Esophagus (tissue), 2 donors: ENCODE data around the gene ZNF576. TPM values are rescaled to one million over a fixed set of nuclear protein-coding genes. Genes with fewer than 3 reads are reported as not detected.
"Not testable (repeated sequence)": the region's sequence is repeated elsewhere in the genome, so short reads cannot be mapped to it uniquely, and the experiment has no call there.

Experiments used
- H3K27ac ChIP-seq, 2 donors: one replicate each; pipeline ENCODE4 v1.5.1; 2013; ENCODE audit warnings: low read depth in 2 of 2, mild to moderate bottlenecking in 2 of 2, inconsistent platforms in 1 of 2, low read length in 1 of 2, moderate library complexity in 1 of 2
- H3K27me3 ChIP-seq, 2 donors: one replicate each; pipeline ENCODE4 v1.6.1; 2013; ENCODE audit warnings: low read length in 2 of 2, control low read depth in 1 of 2, mild to moderate bottlenecking in 1 of 2; ENCODE audit not compliant: insufficient read depth in 2 of 2, control insufficient read depth in 1 of 2
- H3K36me3 ChIP-seq, 2 donors: one replicate each; pipeline ENCODE4 v1.6.1; 2013; ENCODE audit warnings: low read length in 1 of 2; ENCODE audit not compliant: control insufficient read depth in 2 of 2, insufficient read depth in 2 of 2
- H3K4me1 ChIP-seq, 2 donors: one replicate each; pipeline ENCODE4 v1.6.1; 2013; ENCODE audit warnings: low read length in 1 of 2; ENCODE audit not compliant: control insufficient read depth in 2 of 2, insufficient read depth in 2 of 2
- H3K4me3 ChIP-seq, 2 donors: one replicate each; pipeline ENCODE4 v1.5.1; 2013; ENCODE audit warnings: low read length in 2 of 2, mild to moderate bottlenecking in 2 of 2, low read depth in 1 of 2, moderate library complexity in 1 of 2
- H3K9me3 ChIP-seq, 2 donors: one replicate each; pipeline ENCODE4 v1.6.1; 2013; ENCODE audit warnings: mild to moderate bottlenecking in 2 of 2, low read depth in 1 of 2, low read length in 1 of 2, moderate library complexity in 1 of 2; ENCODE audit not compliant: control insufficient read depth in 2 of 2, insufficient read depth in 1 of 2
- WGBS, 2 donors: extraction: QIAGEN DNeasy Blood & Tissue Kit; methylation state at CpG; one replicate each; pipeline ENCODE4 v1.1.7; 2013; 5-methylcytosine and 5-hydroxymethylcytosine counted together
- polyA plus RNA-seq, 2 donors: library from polyadenylated mRNA; stranded (reverse); fragments of 200-250 nt; gene quantifications; one replicate each; pipeline ENCODE4 v1.2.3, GENCODE V29; 2013
- donor health status: healthy with polysubstance abuse.
- donor health status: Bipolar disorder and iron deficiency.

The ZNF576 gene
- 10 to 100 TPM in 1 of 2 donors, 1 to 10 TPM in 1; 6.8 to 13.0 TPM for polyA plus RNA-seq

GRCh38 chr19:43595999-43596841, at the start of gene ZNF576, which contains the start of gene IRGQ:
TSS of gene ZNF576 (plus strand) at chr19:43596595. CDS start at chr19:43597109, 514 bp downstream.
TSS of gene IRGQ (minus strand) at chr19:43596134. CDS start at chr19:43595338, 796 bp downstream.
- H3K9me3 ChIP-seq = no peaks in the 10 kb centered on the region
- peaks cover 6 to 25% of the 10 kb centered on the region in 2 donors for H3K36me3 ChIP-seq
- H3K27me3 ChIP-seq = no peaks in the 10 kb centered on the region
- H3K4me3 ChIP-seq = peak within 1 kb of the TSS; percentile 57 to 59
- H3K27ac ChIP-seq = peak within 1 kb of the TSS; percentile 90 to 98
- peaks cover 7 to 8% of the 10 kb centered on the region in 2 donors for H3K4me1 ChIP-seq
- 0 to 1% methylated on average over 60 of the region's 60 CpGs for WGBS, 2 donors

GRCh38 chr19:43547926-43548325, 48.5 kb upstream of the ZNF576 start:
- H3K27ac ChIP-seq, H3K4me1 ChIP-seq, H3K4me3 ChIP-seq, H3K27me3 ChIP-seq, H3K9me3 ChIP-seq: not testable (repeated sequence)
- peaks cover 1 to 42% of the 10 kb centered on the region in 2 donors for H3K36me3 ChIP-seq
- WGBS, 2 donors = 84 to 87% methylated on average over 7 to 20 of the region's 24 CpGs

DNA sequence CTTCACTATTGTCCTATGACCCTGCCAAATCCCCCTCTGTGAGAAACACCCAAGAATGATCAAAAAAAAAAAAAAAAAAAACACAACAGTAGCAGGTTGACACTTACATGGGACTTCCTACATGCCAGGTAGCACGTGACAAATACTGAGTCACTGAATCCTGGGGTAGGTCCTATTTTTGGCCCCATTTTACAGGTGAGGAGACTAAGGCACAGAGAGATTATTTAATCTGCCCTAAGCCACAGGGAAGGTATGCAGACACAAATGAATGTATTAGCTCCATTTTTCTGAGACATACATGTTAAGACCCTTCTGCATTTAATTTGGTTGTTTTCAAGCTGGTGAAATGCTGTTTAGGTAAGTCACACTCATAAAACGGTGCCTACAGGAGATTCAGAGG, 47.7 kb upstream of the ZNF576 start:
- peaks cover 0 to 34% of the 10 kb centered on the region in 2 donors for H3K36me3 ChIP-seq
- 72 to 79% methylated on average over 2 of the region's 2 CpGs for WGBS, 2 donors

GRCh38 chr19:43551399-43552197, 44.8 kb upstream of the ZNF576 start:
- H3K36me3 ChIP-seq = peaks cover 0 to 31% of the 10 kb centered on the region in 2 donors
- H3K4me1 ChIP-seq = no peaks in the 10 kb centered on the region
- no peak overlapping the region for H3K27ac ChIP-seq
- H3K9me3 ChIP-seq = no peaks in the 10 kb centered on the region
- H3K4me3 ChIP-seq = no peak overlapping the region
- 91 to 92% methylated on average over 22 to 23 of the region's 23 CpGs for WGBS, 2 donors
- no peaks in the 10 kb centered on the region for H3K27me3 ChIP-seq

More for the DNA sequence above, 47.7 kb upstream of the ZNF576 start:
- Histone ChIP-seq H3K9me3 (no peaks in the 10 kb centered on the region), H3K27me3 (no peaks in the 10 kb centered on the region), H3K4me1 (no peaks in the 10 kb centered on the region), H3K4me3 (no peak overlapping the region), H3K27ac (no peak overlapping the region)

DNA sequence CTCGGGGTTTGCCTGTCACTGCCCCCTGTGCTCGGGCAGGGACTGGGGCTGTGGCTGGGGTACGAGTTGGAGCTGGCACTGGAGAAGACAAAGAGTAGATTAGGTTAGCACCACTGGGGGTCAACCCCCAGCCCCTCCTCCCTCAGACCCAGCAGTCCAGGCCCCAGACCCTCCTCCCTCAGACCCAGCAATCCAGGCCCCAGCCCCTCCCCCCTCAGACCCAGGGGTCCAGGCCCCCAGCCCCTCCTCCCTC, 44.3 kb upstream of the ZNF576 start:
- H3K27me3 ChIP-seq = no peaks in the 10 kb centered on the region
- no peak overlapping the region for H3K27ac ChIP-seq
- no peaks in the 10 kb centered on the region for H3K4me1 ChIP-seq
- no peak overlapping the region for H3K4me3 ChIP-seq
- H3K36me3 ChIP-seq = peaks cover 0 to 29% of the 10 kb centered on the region in 2 donors
- 82 to 84% methylated on average over 3 of the region's 3 CpGs for WGBS, 2 donors
- no peaks in the 10 kb centered on the region for H3K9me3 ChIP-seq

- Histone ChIP-seq H3K36me3 (peaks cover 0 to 29% of the 10 kb centered on the region in 2 donors), H3K9me3 (no peaks in the 10 kb centered on the region), H3K4me1 (no peaks in the 10 kb centered on the region), H3K27me3 (no peaks in the 10 kb centered on the region), H3K27ac (no peak overlapping the region), H3K4me3 (no peak overlapping the region)
- WGBS, 2 donors = 78 to 84% methylated on average over 3 of the region's 3 CpGs
These were observed 43.8 kb upstream of the ZNF576 start for GRCh38 chr19:43552616-43553015.

GRCh38 chr19:43553656-43554055, 42.7 kb upstream of the ZNF576 start:
- WGBS, 2 donors = 46 to 75% methylated on average over 4 of the region's 4 CpGs
- Histone ChIP-seq H3K4me1 (no peaks in the 10 kb centered on the region), H3K36me3 (peaks cover 0 to 29% of the 10 kb centered on the region in 2 donors), H3K9me3 (no peaks in the 10 kb centered on the region), H3K4me3 (no peak overlapping the region), H3K27ac (no peak overlapping the region), H3K27me3 (no peaks in the 10 kb centered on the region)

- Histone ChIP-seq H3K27me3 (no peaks in the 10 kb centered on the region), H3K36me3 (peaks cover 0 to 29% of the 10 kb centered on the region in 2 donors), H3K4me1 (no peaks in the 10 kb centered on the region), H3K27ac (no peak overlapping the region), H3K4me3 (no peak overlapping the region), H3K9me3 (no peaks in the 10 kb centered on the region)
- WGBS, 2 donors = 92 to 93% methylated on average over 15 of the region's 15 CpGs
These were observed 42.0 kb upstream of the ZNF576 start for GRCh38 chr19:43554317-43554895.

GRCh38 chr19:43555185-43555770, 41.1 kb upstream of the ZNF576 start:
- Histone ChIP-seq H3K9me3 (no peaks in the 10 kb centered on the region), H3K27me3 (no peaks in the 10 kb centered on the region), H3K36me3 (peaks cover 0 to 29% of the 10 kb centered on the region in 2 donors), H3K4me1 (no peaks in the 10 kb centered on the region), H3K27ac (no peak overlapping the region), H3K4me3 (no peak overlapping the region)
- WGBS, 2 donors = 37% methylated on average over 8 of the region's 8 CpGs
